Measurements from ENCODE around the gene CMTM2. TPM values are rescaled to one million over a fixed set of nuclear protein-coding genes. Genes with fewer than 3 reads are reported as not detected.
A peak's percentile ranks its signal among the peaks of the same experiment; 100 is the strongest.
"Not testable (repeated sequence)": the region's sequence is repeated elsewhere in the genome, so short reads cannot be mapped to it uniquely, and the experiment has no call there.

CMTM2 gene
- total and polyA plus RNA-seq, 2 donors = 0.94 to 1.3 TPM

- H3K4me1 ChIP-seq (ENCODE audit: control insufficient read depth in 2 of 2, insufficient read depth in 2 of 2, low read length in 2 of 2) = peaks cover 26 to 36% of the 10 kb centered on the region in 2 donors
- H3K27ac ChIP-seq (ENCODE audit: low read depth in 1 of 2, low read length in 1 of 2) = peak overlapping the region; percentile 33 to 59
- peaks cover 45 to 53% of the 10 kb centered on the region in 2 donors for H3K36me3 ChIP-seq (ENCODE audit: control insufficient read depth in 2 of 2, insufficient read depth in 2 of 2, low read length in 1 of 2)
- WGBS = 40% methylated on average over 17 of the region's 17 CpGs
- peaks cover 1 to 3% of the 10 kb centered on the region in 2 donors for H3K9me3 ChIP-seq (ENCODE audit: control insufficient read depth in 2 of 2, insufficient read depth in 1 of 2, low read length in 1 of 2)
- DNase-seq (ENCODE audit: low read depth in 6 of 9, low spot score in 9 of 9) = peak; percentile 51 to 89 (median 73)
- H3K4me3 ChIP-seq (ENCODE audit: low read length in 2 of 2) = no peak overlapping the region
- H3K27me3 ChIP-seq (ENCODE audit: control insufficient read depth in 2 of 2, insufficient read depth in 1 of 2, low read length in 1 of 2) = no peaks in the 10 kb centered on the region
Measured at GRCh38 chr16:66608241-66609138, 29.2 kb downstream of the CMTM2 start.

- Histone ChIP-seq H3K27me3 (ENCODE audit: control insufficient read depth in 2 of 2, insufficient read depth in 1 of 2, low read length in 1 of 2) (no peaks in the 10 kb centered on the region), H3K27ac (ENCODE audit: low read depth in 1 of 2, low read length in 1 of 2) (no peak overlapping the region), H3K4me3 (ENCODE audit: low read length in 2 of 2) (no peak overlapping the region), H3K9me3 (ENCODE audit: control insufficient read depth in 2 of 2, insufficient read depth in 1 of 2, low read length in 1 of 2) (peaks cover 1 to 3% of the 10 kb centered on the region in 2 donors), H3K36me3 (ENCODE audit: control insufficient read depth in 2 of 2, insufficient read depth in 2 of 2, low read length in 1 of 2) (peaks cover 49 to 57% of the 10 kb centered on the region in 2 donors), H3K4me1 (ENCODE audit: control insufficient read depth in 2 of 2, insufficient read depth in 2 of 2, low read length in 2 of 2) (peaks cover 20 to 29% of the 10 kb centered on the region in 2 donors)
- 96% methylated on average over 12 of the region's 12 CpGs for WGBS
- DNase-seq (ENCODE audit: low read depth in 6 of 9, low spot score in 9 of 9) = no peak
Measured at GRCh38 chr16:66609139-66609510, 29.9 kb downstream of the CMTM2 start.

GRCh38 chr16:66610111-66610820, 31.0 kb downstream of the CMTM2 start:
- Histone ChIP-seq H3K36me3 (ENCODE audit: control insufficient read depth in 2 of 2, insufficient read depth in 2 of 2, low read length in 1 of 2) (peaks cover 56 to 60% of the 10 kb centered on the region in 2 donors), H3K9me3 (ENCODE audit: control insufficient read depth in 2 of 2, insufficient read depth in 1 of 2, low read length in 1 of 2) (peaks cover 1 to 3% of the 10 kb centered on the region in 2 donors), H3K27me3 (ENCODE audit: control insufficient read depth in 2 of 2, insufficient read depth in 1 of 2, low read length in 1 of 2) (no peaks in the 10 kb centered on the region), H3K4me1 (ENCODE audit: control insufficient read depth in 2 of 2, insufficient read depth in 2 of 2, low read length in 2 of 2) (peaks cover 20 to 27% of the 10 kb centered on the region in 2 donors), H3K4me3 (ENCODE audit: low read length in 2 of 2) (no peak overlapping the region), H3K27ac (ENCODE audit: low read depth in 1 of 2, low read length in 1 of 2) (no peak overlapping the region)
- 97% methylated on average over 14 of the region's 14 CpGs for WGBS
- DNase-seq (ENCODE audit: low read depth in 6 of 9, low spot score in 9 of 9) = no peak

- not testable (repeated sequence) for H3K27me3 ChIP-seq (ENCODE audit: control insufficient read depth in 2 of 2, insufficient read depth in 1 of 2, low read length in 1 of 2); H3K4me3 ChIP-seq (ENCODE audit: low read length in 2 of 2); H3K27ac ChIP-seq (ENCODE audit: low read depth in 1 of 2, low read length in 1 of 2); DNase-seq (ENCODE audit: low read depth in 6 of 9, low spot score in 9 of 9); H3K9me3 ChIP-seq (ENCODE audit: control insufficient read depth in 2 of 2, insufficient read depth in 1 of 2, low read length in 1 of 2)
- Histone ChIP-seq H3K36me3 (ENCODE audit: control insufficient read depth in 2 of 2, insufficient read depth in 2 of 2, low read length in 1 of 2) (peaks cover 56 to 59% of the 10 kb centered on the region in 2 donors), H3K4me1 (ENCODE audit: control insufficient read depth in 2 of 2, insufficient read depth in 2 of 2, low read length in 2 of 2) (peaks cover 7 to 15% of the 10 kb centered on the region in 2 donors)
- WGBS = 99% methylated on average over 8 of the region's 8 CpGs
Measured at GRCh38 chr16:66611911-66612310, 32.6 kb downstream of the CMTM2 start.

GRCh38 chr16:66612422-66612821, 33.2 kb downstream of the CMTM2 start:
- peaks cover 0 to 1% of the 10 kb centered on the region in 2 donors for H3K9me3 ChIP-seq (ENCODE audit: control insufficient read depth in 2 of 2, insufficient read depth in 1 of 2, low read length in 1 of 2)
- no peak overlapping the region for H3K4me3 ChIP-seq (ENCODE audit: low read length in 2 of 2)
- peaks cover 56 to 57% of the 10 kb centered on the region in 2 donors for H3K36me3 ChIP-seq (ENCODE audit: control insufficient read depth in 2 of 2, insufficient read depth in 2 of 2, low read length in 1 of 2)
- DNase-seq (ENCODE audit: low read depth in 6 of 9, low spot score in 9 of 9) = no peak
- H3K27ac ChIP-seq (ENCODE audit: low read depth in 1 of 2, low read length in 1 of 2) = no peak overlapping the region
- H3K4me1 ChIP-seq (ENCODE audit: control insufficient read depth in 2 of 2, insufficient read depth in 2 of 2, low read length in 2 of 2) = peaks cover 4 to 12% of the 10 kb centered on the region in 2 donors
- WGBS = 89% methylated on average over 14 of the region's 14 CpGs
- no peaks in the 10 kb centered on the region for H3K27me3 ChIP-seq (ENCODE audit: control insufficient read depth in 2 of 2, insufficient read depth in 1 of 2, low read length in 1 of 2)

GRCh38 chr16:66614161-66614802, 35.0 kb downstream of the CMTM2 start:
- Histone ChIP-seq H3K9me3 (ENCODE audit: control insufficient read depth in 2 of 2, insufficient read depth in 1 of 2, low read length in 1 of 2) (peaks cover 0 to 1% of the 10 kb centered on the region in 2 donors), H3K4me1 (ENCODE audit: control insufficient read depth in 2 of 2, insufficient read depth in 2 of 2, low read length in 2 of 2) (peaks cover 0 to 2% of the 10 kb centered on the region in 2 donors), H3K27me3 (ENCODE audit: control insufficient read depth in 2 of 2, insufficient read depth in 1 of 2, low read length in 1 of 2) (no peaks in the 10 kb centered on the region), H3K36me3 (ENCODE audit: control insufficient read depth in 2 of 2, insufficient read depth in 2 of 2, low read length in 1 of 2) (peaks cover 47 to 50% of the 10 kb centered on the region in 2 donors), H3K4me3 (ENCODE audit: low read length in 2 of 2) (no peak overlapping the region), H3K27ac (ENCODE audit: low read depth in 1 of 2, low read length in 1 of 2) (no peak overlapping the region)
- DNase-seq (ENCODE audit: low read depth in 6 of 9, low spot score in 9 of 9) = no peak
- 96% methylated on average over 12 of the region's 12 CpGs for WGBS

- 97% methylated on average over 4 of the region's 4 CpGs for WGBS
- Histone ChIP-seq H3K4me1 (ENCODE audit: control insufficient read depth in 2 of 2, insufficient read depth in 2 of 2, low read length in 2 of 2) (peaks cover 0 to 7% of the 10 kb centered on the region in 2 donors), H3K27me3 (ENCODE audit: control insufficient read depth in 2 of 2, insufficient read depth in 1 of 2, low read length in 1 of 2) (no peaks in the 10 kb centered on the region), H3K27ac (ENCODE audit: low read depth in 1 of 2, low read length in 1 of 2) (no peak overlapping the region), H3K4me3 (ENCODE audit: low read length in 2 of 2) (no peak overlapping the region), H3K36me3 (ENCODE audit: control insufficient read depth in 2 of 2, insufficient read depth in 2 of 2, low read length in 1 of 2) (peaks cover 30 to 32% of the 10 kb centered on the region in 2 donors), H3K9me3 (ENCODE audit: control insufficient read depth in 2 of 2, insufficient read depth in 1 of 2, low read length in 1 of 2) (peaks cover 0 to 1% of the 10 kb centered on the region in 2 donors)
- no peak for DNase-seq (ENCODE audit: low read depth in 6 of 9, low spot score in 9 of 9)
Measured at GRCh38 chr16:66616169-66616568, 36.9 kb downstream of the CMTM2 start.

- Histone ChIP-seq H3K27me3 (ENCODE audit: control insufficient read depth in 2 of 2, insufficient read depth in 1 of 2, low read length in 1 of 2) (no peaks in the 10 kb centered on the region), H3K27ac (ENCODE audit: low read depth in 1 of 2, low read length in 1 of 2) (no peak overlapping the region), H3K4me1 (ENCODE audit: control insufficient read depth in 2 of 2, insufficient read depth in 2 of 2, low read length in 2 of 2) (peaks cover 0 to 7% of the 10 kb centered on the region in 2 donors), H3K4me3 (ENCODE audit: low read length in 2 of 2) (no peak overlapping the region), H3K9me3 (ENCODE audit: control insufficient read depth in 2 of 2, insufficient read depth in 1 of 2, low read length in 1 of 2) (peaks cover 0 to 1% of the 10 kb centered on the region in 2 donors), H3K36me3 (ENCODE audit: control insufficient read depth in 2 of 2, insufficient read depth in 2 of 2, low read length in 1 of 2) (peaks cover 25 to 28% of the 10 kb centered on the region in 2 donors)
- no peak for DNase-seq (ENCODE audit: low read depth in 6 of 9, low spot score in 9 of 9)
- 93% methylated on average over 9 of the region's 9 CpGs for WGBS
Measured at GRCh38 chr16:66616592-66616991, 37.3 kb downstream of the CMTM2 start.
